K562 (cell line): ENCODE results near the gene BACE1. TPM values are rescaled to one million over a fixed set of nuclear protein-coding genes. Genes with fewer than 3 reads are reported as not detected.

ENCODE experiments used
- ATAC-seq: fragments of 200-7000 bp; cut with Tn5 transposase; 3 replicates; pipeline ENCODE4 v1.9.1; 2020; ENCODE audit warnings: moderate library complexity
- Bru-seq: library from RNA; stranded (reverse); fragments of 400-500 nt; gene quantifications from one replicate; lab custom pipeline; 2021; lab: Mats Ljungman, UMichigan
- BruChase-seq, 2 experiments: library from RNA; stranded (reverse); fragments of 400-500 nt; gene quantifications; one replicate each; lab custom pipeline; 2021; lab: Mats Ljungman, UMichigan
- BruUV-seq: library from RNA; stranded (reverse); fragments of 400-500 nt; replicated peaks from 2 replicates; lab custom pipeline; 2021; lab: Mats Ljungman, UMichigan
- CTCF ChIA-PET: fragments of 300-600 bp; formaldehyde crosslinking; extraction: SDS; loops from one replicate; lab custom pipeline; 2021; ENCODE audit warnings: low intra/inter-chr PET ratio; lab: Yijun Ruan, JAX
- POLR2A ChIA-PET: fragments of 300-600, 350-650 bp; sonication (Branson Sonifier 250); formaldehyde crosslinking; extraction: SDS; loops from one replicate; lab custom pipeline; 2021; ENCODE audit warnings: antibody characterized with exemption, inconsistent platforms; lab: Yijun Ruan, JAX
- DNase-seq, 4 experiments: peaks; one replicate each; pipeline versions ENCODE4 v3.0.0 to v3.0.0-alpha.2; 2011 to 2018; ENCODE audit warnings: low spot score in 3 of 4, mixed read lengths in 3 of 4; ENCODE audit errors: extremely low read depth in 1 of 4
- FAIRE-seq: peaks from 2 replicates; lab custom pipeline; 2011; peaks lifted over from hg19 to GRCh38; lab: Jason Lieb, UNC
- H2AFZ ChIP-seq: 2 replicates; pipeline ENCODE4 v1.6.0; 2011; ENCODE audit warnings: low read depth, low read length, control low read depth, inconsistent platforms
- H3K27ac ChIP-seq: fragments of 200-600 bp; 3 replicates; pipeline ENCODE4 v1.8.0; 2011; ENCODE audit warnings: low read depth, mild to moderate bottlenecking, control low read depth, inconsistent platforms, low read length, moderate library complexity, mixed read lengths; ENCODE audit errors: extremely low read depth
- H3K27me3 ChIP-seq, 2 experiments: fragments of 300-600 bp in 1 of 2; 2 replicates in 1 of 2; 3 replicates in 1 of 2; pipeline versions ENCODE4 v1.6.0 to v1.8.0; 2011; ENCODE audit warnings: inconsistent platforms in 2 of 2, low read length in 2 of 2, mild to moderate bottlenecking in 1 of 2, mixed read lengths in 1 of 2, moderate library complexity in 1 of 2; ENCODE audit not compliant: control insufficient read depth in 2 of 2, insufficient read depth in 2 of 2
- H3K36me3 ChIP-seq: fragments of 300-600 bp; 3 replicates; pipeline ENCODE4 v1.8.0; 2011; ENCODE audit warnings: mild to moderate bottlenecking, low read length, inconsistent platforms; ENCODE audit not compliant: control insufficient read depth, insufficient read depth
- H3K4me1 ChIP-seq, 2 experiments: fragments of 200-600 bp in 1 of 2; replicated peaks in 1 of 2; 2 replicates in 1 of 2; 3 replicates in 1 of 2; pipeline versions ENCODE4 v1.5.1 to v1.8.0; 2011; ENCODE audit warnings: inconsistent platforms in 2 of 2, low read length in 2 of 2, mild to moderate bottlenecking in 1 of 2, mixed read lengths in 1 of 2, moderate library complexity in 1 of 2; ENCODE audit not compliant: control insufficient read depth in 2 of 2, insufficient read depth in 2 of 2
- H3K4me2 ChIP-seq: 2 replicates; pipeline ENCODE4 v1.6.1; 2011; ENCODE audit warnings: low read length, control low read depth, inconsistent platforms, mixed read lengths; ENCODE audit not compliant: insufficient read depth
- H3K4me3 ChIP-seq: fragments of 200-600 bp; sonication (generic), shearing (Covaris generic); 2 replicates; pipeline ENCODE4 v1.5.1; 2016; ENCODE audit warnings: control low read depth, inconsistent platforms
- H3K79me2 ChIP-seq: fragments of 200-600 bp; 3 replicates; pipeline ENCODE4 v1.8.0; 2011; ENCODE audit warnings: low read length, inconsistent platforms; ENCODE audit not compliant: control insufficient read depth, insufficient read depth
- H3K9ac ChIP-seq, 2 experiments: 2 replicates each; pipeline versions ENCODE4 v1.6.0 to v1.6.1; 2011; ENCODE audit warnings: low read depth in 2 of 2, low read length in 2 of 2, control low read depth in 1 of 2, inconsistent platforms in 1 of 2, mild to moderate bottlenecking in 1 of 2, mixed read lengths in 1 of 2; ENCODE audit not compliant: insufficient read depth in 1 of 2
- H3K9me1 ChIP-seq: one replicate; pipeline ENCODE4 v1.6.0; 2011; ENCODE audit warnings: inconsistent platforms, mild to moderate bottlenecking, low read length, moderate library complexity; ENCODE audit not compliant: control insufficient read depth, insufficient read depth
- H3K9me3 ChIP-seq: replicated peaks from 2 replicates; pipeline ENCODE4 v1.5.1; 2011; ENCODE audit warnings: low read depth, low read length, inconsistent platforms; ENCODE audit not compliant: control insufficient read depth, insufficient read depth
- H4K20me1 ChIP-seq: replicated peaks from 2 replicates; pipeline ENCODE4 v1.6.1; 2011; ENCODE audit warnings: low read length, inconsistent platforms, mixed read lengths; ENCODE audit not compliant: control insufficient read depth, insufficient read depth
- ELF4 ChIP-seq: fragments of 450-650 bp; formaldehyde crosslinking; IDR thresholded peaks from 2 replicates; pipeline ENCODE4 v1.4.0; 2022; ENCODE audit warnings: missing genetic modification characterization
- HCFC1 ChIP-seq: IDR thresholded peaks from 2 replicates; pipeline ENCODE4 v1.6.1; 2012; ENCODE audit warnings: low read depth, low read length, improper control_type of control experiment
- POLR2G ChIP-seq: fragments of 200-400 bp; formaldehyde crosslinking; IDR thresholded peaks from 2 replicates; pipeline ENCODE4 v1.6.1; 2017; ENCODE audit warnings: low read depth, mild to moderate bottlenecking, antibody characterized with exemption, low read length, moderate library complexity
- RFX5 ChIP-seq: IDR thresholded peaks from 2 replicates; pipeline ENCODE4 v1.6.1; 2011; ENCODE audit warnings: low read depth, mild to moderate bottlenecking, improper control_type of control experiment, low read length
- U2AF1 ChIP-seq: fragments of 200-400 bp; formaldehyde crosslinking; optimal IDR thresholded peaks from 2 replicates; pipeline ENCODE3; 2017; ENCODE audit warnings: mild to moderate bottlenecking, low read depth, low read length, moderate library complexity
- ZNF174 ChIP-seq: fragments of 250-450 bp; sonication (Bioruptor Pico); IDR thresholded peaks from 2 replicates; pipeline ENCODE4 v1.4.0; 2020; ENCODE audit warnings: mild to moderate bottlenecking
- ZNF766 ChIP-seq: fragments of 200-800 bp; sonication (Bioruptor generic); conservative IDR thresholded peaks from 2 replicates; pipeline ENCODE4 v1.6.1; 2016; ENCODE audit warnings: missing genetic modification characterization, missing compliant biosample characterization
- WGBS: fragments of 100-300 bp; shearing (Covaris generic); methylation state at CpG from one replicate; pipeline ENCODE4 v1.1.6; 2016; ENCODE audit warnings: low coverage, mixed read lengths; ENCODE audit not compliant: insufficient coverage; ENCODE audit errors: missing lambda C conversion rate; 5-methylcytosine and 5-hydroxymethylcytosine counted together
- in situ Hi-C: fragments of 300-500 bp; cut with MboI; formaldehyde crosslinking; loops from 4 replicates; pipeline ENCODE4 v1.15.0; 2018; ENCODE audit warnings: inconsistent platforms, mixed read lengths
- intact Hi-C: fragments of 100-400 bp; cut with micrococcal nuclease; formaldehyde crosslinking; loops from 2 replicates; pipeline ENCODE4 v1.14.2; 2022
- long read RNA-seq, 3 experiments: library from polyadenylated mRNA in 2 of 3; library from RNA in 1 of 3; unstranded in 2 of 3; stranded (forward) in 1 of 3; transcript quantifications; one replicate each; pipeline ENCODE4 v2.0.0, GENCODE V29; 2019 to 2022
- polyA minus RNA-seq, 3 experiments: library from RNA; depleted of rRNA, polyadenylated mRNA; stranded (reverse); fragments of >200 nt; gene quantifications; 2 replicates each; pipeline ENCODE4 v1.2.3, GENCODE V29; 2011
- polyA plus RNA-seq, 8 experiments: library from polyadenylated mRNA; depleted of rRNA in 4 of 8; stranded (reverse) in 5 of 8; unstranded in 3 of 8; fragments of >200 nt; fragmentation: Nextera tagmentation in 2 of 8; fragmentation: Illumina TruSeq in 1 of 8; extraction: Ambion mirVana in 2 of 8; extraction: Trizol in 1 of 8; gene quantifications; 2 replicates each; pipeline versions ENCODE4 v1.2.1 to v1.2.3, GENCODE V29; 2011 to 2014; ENCODE audit warnings: inconsistent platforms in 1 of 8, missing spikeins in 1 of 8
- total RNA-seq, 7 experiments: library from RNA; depleted of rRNA in 6 of 7; stranded (reverse); fragments of >200 nt in 6 of 7; fragmentation: Illumina TruSeq in 2 of 7; extraction: Trizol in 2 of 7; gene quantifications; 2 replicates each; pipeline versions ENCODE4 v1.2.1 to v1.2.3, GENCODE V29; 2011 to 2021; ENCODE audit warnings: low replicate concordance in 1 of 7
- TF ChIP-seq, protein P1 (sequence below): sonication (generic); formaldehyde crosslinking; IDR thresholded peaks from 2 replicates; pipeline ENCODE4 v1.8.0; 2023; ENCODE audit warnings: mild to moderate bottlenecking, missing genetic modification reagents
- TF ChIP-seq, protein P2 (sequence below): IDR thresholded peaks from 2 replicates; pipeline ENCODE4 v1.6.1; 2014; ENCODE audit warnings: antibody characterized with exemption
- TF ChIP-seq, protein P3 (sequence below): sonication (generic); formaldehyde crosslinking; IDR thresholded peaks from 2 replicates; pipeline ENCODE4 v1.8.1; 2023; ENCODE audit warnings: mild to moderate bottlenecking, missing genetic modification reagents

The BACE1 gene
- not detected in 2 replicates for total RNA-seq (2011; cell fraction: chromatin; rRNA removed; ENCODE audit: low replicate concordance)
- 0.13 TPM in 1 of 2 replicates, not detected in the other for total RNA-seq (2011; cell fraction: nucleolus; rRNA removed)
- not detected in 2 replicates for total RNA-seq (2011; cell fraction: nucleoplasm; rRNA removed)
- total RNA-seq (2014; rRNA removed) (not detected in 2 replicates), total RNA-seq (2014; rRNA removed; fragmentation: Illumina TruSeq; extraction: Trizol) (not detected in 2 replicates), total RNA-seq (2015; rRNA removed; fragmentation: Illumina TruSeq; extraction: Trizol) (not detected in 2 replicates), total RNA-seq (2021) (0.18 and 0.29 TPM in 2 replicates), polyA plus RNA-seq (2011; rRNA removed) (0.01 and 0.09 TPM in 2 replicates), polyA plus RNA-seq (2014; fragmentation: Illumina TruSeq; extraction: Trizol) (not detected in 2 replicates), polyA plus RNA-seq (2014; fragmentation: Nextera tagmentation; extraction: Ambion mirVana) (under 1 TPM; 0.14 to 0.25 TPM), polyA plus RNA-seq (2014; rRNA removed) (not detected in 2 replicates), polyA minus RNA-seq (2011; rRNA and poly(A)+ RNA removed) (not detected in 2 replicates), Bru-seq, nascent RNA (percentile 8 among the genes with signal in this experiment), BruChase-seq, experiment 1, labeled RNA remaining after a 2-hour chase (percentile 14 among the genes with signal in this experiment), BruChase-seq, experiment 2, labeled RNA remaining after a 6-hour chase (percentile 17 among the genes with signal in this experiment)
- polyA plus RNA-seq (2011; cell fraction: cytosol; rRNA removed), result 0.12 TPM in 1 of 2 replicates, not detected in the other
- 0.11 TPM in 1 of 2 replicates, not detected in the other for polyA plus RNA-seq (2011; cell fraction: nucleus; rRNA removed)
- 0.96 and 1.2 TPM in 2 replicates for polyA plus RNA-seq (2012)
- not detected in 2 replicates for polyA minus RNA-seq (2011; cell fraction: cytosol; rRNA and poly(A)+ RNA removed)
- under 0.01 and 0.11 TPM in 2 replicates for polyA minus RNA-seq (2011; cell fraction: nucleus; rRNA and poly(A)+ RNA removed)
- long read RNA-seq, experiment 1, partial matches to known transcripts, result 0 of 17 reads
- long read RNA-seq, experiment 1, other reads (novel, unspliced or antisense), result 17 of 17 reads
- long read RNA-seq, experiment 2, result 0 reads
- long read RNA-seq, experiment 3, partial matches to known transcripts, result 0 of 5 reads
- long read RNA-seq, experiment 3, other reads (novel, unspliced or antisense), result 5 of 5 reads

DNA sequence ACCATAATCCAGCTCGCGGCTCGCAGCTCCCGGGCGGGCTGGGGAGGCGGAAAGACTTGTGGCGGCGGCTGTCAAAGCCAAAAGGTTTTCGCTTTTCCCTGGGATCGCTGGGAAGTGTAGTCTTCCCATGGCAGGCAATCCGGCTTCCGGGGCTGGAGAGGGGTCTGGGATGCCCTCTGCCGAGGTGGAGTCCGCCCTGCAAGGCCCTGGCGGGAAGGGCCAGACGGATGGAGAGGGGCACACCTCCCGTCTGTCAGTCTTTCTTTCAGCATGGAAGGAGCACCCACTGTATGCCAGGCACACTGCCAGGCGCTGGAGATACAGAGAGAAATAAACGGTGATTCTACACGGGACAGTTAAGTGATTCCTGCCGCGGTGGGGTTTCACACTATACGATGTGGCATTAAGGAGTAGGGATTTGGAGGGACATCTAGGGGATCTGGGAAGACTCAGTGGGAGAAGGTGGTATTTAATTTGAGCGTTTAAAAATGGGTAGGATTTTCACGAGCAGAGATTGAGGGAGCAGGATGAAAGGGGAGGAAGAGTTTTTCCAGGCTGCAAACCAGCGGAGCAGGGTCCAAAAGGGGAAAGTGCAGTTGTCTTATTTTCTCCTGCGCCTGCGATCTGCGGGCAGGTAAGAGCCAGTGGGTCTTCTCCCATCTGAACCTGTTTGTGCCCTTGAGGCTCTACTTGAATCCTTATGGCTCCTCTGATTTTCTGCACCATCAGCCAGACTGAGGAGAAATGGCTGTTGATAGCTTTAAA, at the start of gene BACE1:
BACE1 (minus strand) TSS at position 60 of the 765 bp plus-strand sequence. CDS start 461 bp downstream, outside the sequence.
- H3K4me2 ChIP-seq, result no peak within 1 kb of the TSS
- no peak within 1 kb of the TSS for H3K4me3 ChIP-seq
- intact Hi-C loops, result no loop called here
- no peak within 1 kb of the TSS for H3K9ac ChIP-seq
- H3K4me1 ChIP-seq, result peaks cover 0 to 19% of the 10 kb centered on the region in 2 experiments; a peak in 2 of 5 replicates
- in situ Hi-C loops, result no loop called here
- TF ChIP-seq U2AF1, result no peak
- TF ChIP-seq, protein P1, sequence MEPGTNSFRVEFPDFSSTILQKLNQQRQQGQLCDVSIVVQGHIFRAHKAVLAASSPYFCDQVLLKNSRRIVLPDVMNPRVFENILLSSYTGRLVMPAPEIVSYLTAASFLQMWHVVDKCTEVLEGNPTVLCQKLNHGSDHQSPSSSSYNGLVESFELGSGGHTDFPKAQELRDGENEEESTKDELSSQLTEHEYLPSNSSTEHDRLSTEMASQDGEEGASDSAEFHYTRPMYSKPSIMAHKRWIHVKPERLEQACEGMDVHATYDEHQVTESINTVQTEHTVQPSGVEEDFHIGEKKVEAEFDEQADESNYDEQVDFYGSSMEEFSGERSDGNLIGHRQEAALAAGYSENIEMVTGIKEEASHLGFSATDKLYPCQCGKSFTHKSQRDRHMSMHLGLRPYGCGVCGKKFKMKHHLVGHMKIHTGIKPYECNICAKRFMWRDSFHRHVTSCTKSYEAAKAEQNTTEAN, result no peak
- TF ChIP-seq POLR2G, result no peak
- TF ChIP-seq, protein P2, sequence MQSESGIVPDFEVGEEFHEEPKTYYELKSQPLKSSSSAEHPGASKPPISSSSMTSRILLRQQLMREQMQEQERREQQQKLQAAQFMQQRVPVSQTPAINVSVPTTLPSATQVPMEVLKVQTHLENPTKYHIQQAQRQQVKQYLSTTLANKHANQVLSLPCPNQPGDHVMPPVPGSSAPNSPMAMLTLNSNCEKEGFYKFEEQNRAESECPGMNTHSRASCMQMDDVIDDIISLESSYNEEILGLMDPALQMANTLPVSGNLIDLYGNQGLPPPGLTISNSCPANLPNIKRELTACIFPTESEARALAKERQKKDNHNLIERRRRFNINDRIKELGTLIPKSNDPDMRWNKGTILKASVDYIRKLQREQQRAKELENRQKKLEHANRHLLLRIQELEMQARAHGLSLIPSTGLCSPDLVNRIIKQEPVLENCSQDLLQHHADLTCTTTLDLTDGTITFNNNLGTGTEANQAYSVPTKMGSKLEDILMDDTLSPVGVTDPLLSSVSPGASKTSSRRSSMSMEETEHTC, result no peak
- TF ChIP-seq RFX5, result no peak
- 0 out of 2 replicates have a peak, but pooled peaks have one; percentile 29 for TF ChIP-seq HCFC1
- no peak for TF ChIP-seq ZNF766 (CRISPR knock-in tag)
- no peak for TF ChIP-seq ZNF174
- TF ChIP-seq, protein P3, sequence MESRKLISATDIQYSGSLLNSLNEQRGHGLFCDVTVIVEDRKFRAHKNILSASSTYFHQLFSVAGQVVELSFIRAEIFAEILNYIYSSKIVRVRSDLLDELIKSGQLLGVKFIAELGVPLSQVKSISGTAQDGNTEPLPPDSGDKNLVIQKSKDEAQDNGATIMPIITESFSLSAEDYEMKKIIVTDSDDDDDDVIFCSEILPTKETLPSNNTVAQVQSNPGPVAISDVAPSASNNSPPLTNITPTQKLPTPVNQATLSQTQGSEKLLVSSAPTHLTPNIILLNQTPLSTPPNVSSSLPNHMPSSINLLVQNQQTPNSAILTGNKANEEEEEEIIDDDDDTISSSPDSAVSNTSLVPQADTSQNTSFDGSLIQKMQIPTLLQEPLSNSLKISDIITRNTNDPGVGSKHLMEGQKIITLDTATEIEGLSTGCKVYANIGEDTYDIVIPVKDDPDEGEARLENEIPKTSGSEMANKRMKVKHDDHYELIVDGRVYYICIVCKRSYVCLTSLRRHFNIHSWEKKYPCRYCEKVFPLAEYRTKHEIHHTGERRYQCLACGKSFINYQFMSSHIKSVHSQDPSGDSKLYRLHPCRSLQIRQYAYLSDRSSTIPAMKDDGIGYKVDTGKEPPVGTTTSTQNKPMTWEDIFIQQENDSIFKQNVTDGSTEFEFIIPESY, result 0 out of 2 replicates have a peak, but pooled peaks have one; percentile 8
- no peak for TF ChIP-seq ELF4 (CRISPR knock-in tag)
- DNase-seq, result no peak
- FAIRE-seq, result no peak
- no peaks in the 10 kb centered on the region for H3K79me2 ChIP-seq
- 0 out of 2 replicates have a peak, but pooled peaks cover 4% of the 10 kb centered on the region for H4K20me1 ChIP-seq
- H3K9me3 ChIP-seq, result no peaks in the 10 kb centered on the region
- ATAC-seq, result no peak
- BruUV-seq, result no TSS peak
- no peaks in the 10 kb centered on the region for H3K36me3 ChIP-seq
- H2AFZ ChIP-seq, result no peak within 1 kb of the TSS
- H3K27me3 ChIP-seq, result peaks cover 6 to 28% of the 10 kb centered on the region in 2 experiments; a peak in 4 of 5 replicates
- ChIA-PET POLR2A (interaction anchor here (0.9 to 2.9 kb wide), 2 partner anchors 11 kb away, joined by 3 to 8 read pairs; partner anchors contain the start of gene CEP164), CTCF (no interaction called here)
- no peaks in the 10 kb centered on the region for H3K9me1 ChIP-seq
- H3K27ac ChIP-seq, result no peak within 1 kb of the TSS
- WGBS, result 41% methylated on average over 27 of the region's 29 CpGs
